H9 (cell line): ENCODE results near the gene CCR9. TPM values are rescaled to one million over a fixed set of nuclear protein-coding genes. Genes with fewer than 3 reads are reported as not detected.

Source experiments
- DNase-seq: peaks from one replicate; pipeline ENCODE4 v3.0.0-alpha.2; 2017
- H2AFZ ChIP-seq: one replicate; pipeline ENCODE4 v1.6.1; 2013; ENCODE audit warnings: mild to moderate bottlenecking, low read length, control low read depth, moderate library complexity
- H2AK5ac ChIP-seq: 2 replicates; pipeline ENCODE4 v1.6.1; 2013; ENCODE audit warnings: low read length, control low read depth, mixed read lengths; ENCODE audit not compliant: insufficient read length
- H2BK120ac ChIP-seq: one replicate; pipeline ENCODE4 v1.6.1; 2013; ENCODE audit warnings: low read depth, mild to moderate bottlenecking, low read length, control low read depth, inconsistent platforms; ENCODE audit not compliant: poor library complexity, severe bottlenecking
- H2BK12ac ChIP-seq: 2 replicates; pipeline ENCODE4 v1.6.1; 2013; ENCODE audit warnings: low read length, control low read depth, mixed read lengths, low read depth; ENCODE audit not compliant: insufficient read length
- H2BK15ac ChIP-seq: 2 replicates; pipeline ENCODE4 v1.6.1; 2013; ENCODE audit warnings: low read depth, low read length, control low read depth
- H2BK20ac ChIP-seq: one replicate; pipeline ENCODE4 v1.6.1; 2013; ENCODE audit warnings: low read depth, mild to moderate bottlenecking, low read length, control low read depth, inconsistent platforms; ENCODE audit not compliant: poor library complexity, severe bottlenecking
- H2BK5ac ChIP-seq: 2 replicates; pipeline ENCODE4 v1.6.1; 2013; ENCODE audit warnings: low read length, control low read depth, mixed read lengths; ENCODE audit not compliant: insufficient read length
- H3K14ac ChIP-seq: 2 replicates; pipeline ENCODE4 v1.6.1; 2013; ENCODE audit warnings: low read length, control low read depth; ENCODE audit not compliant: insufficient read depth
- H3K18ac ChIP-seq: 2 replicates; pipeline ENCODE4 v1.6.1; 2013; ENCODE audit warnings: low read depth, mild to moderate bottlenecking, mixed read lengths, low read length, control low read depth; ENCODE audit not compliant: insufficient read length
- H3K23ac ChIP-seq: 2 replicates; pipeline ENCODE4 v1.6.1; 2013; ENCODE audit warnings: low read length, control low read depth, mixed read lengths, low read depth; ENCODE audit not compliant: insufficient read length
- H3K23me2 ChIP-seq: 2 replicates; pipeline ENCODE4 v1.6.1; 2013; ENCODE audit warnings: low read depth, mild to moderate bottlenecking, mixed read lengths, low read length, control low read depth; ENCODE audit not compliant: insufficient read length, poor library complexity, severe bottlenecking
- H3K27ac ChIP-seq: 2 replicates; pipeline ENCODE4 v1.5.1; 2013; ENCODE audit warnings: low read length, control low read depth, mixed read lengths, low read depth; ENCODE audit not compliant: insufficient read length
- H3K27me3 ChIP-seq: 2 replicates; pipeline ENCODE4 v1.6.1; 2013; ENCODE audit warnings: low read length, control low read depth, inconsistent platforms; ENCODE audit not compliant: insufficient read depth
- H3K4ac ChIP-seq: 2 replicates; pipeline ENCODE4 v1.6.1; 2013; ENCODE audit warnings: low read depth, mild to moderate bottlenecking, control low read depth, inconsistent platforms, low read length, moderate library complexity
- H3K4me1 ChIP-seq: 2 replicates; pipeline ENCODE4 v1.6.1; 2013; ENCODE audit warnings: low read length, control low read depth, inconsistent platforms; ENCODE audit not compliant: insufficient read depth
- H3K4me2 ChIP-seq: 2 replicates; pipeline ENCODE4 v1.6.1; 2013; ENCODE audit warnings: low read length, control low read depth, mixed read lengths; ENCODE audit not compliant: insufficient read length, insufficient read depth
- H3K56ac ChIP-seq: 2 replicates; pipeline ENCODE4 v1.6.1; 2013; ENCODE audit warnings: low read depth, mild to moderate bottlenecking, mixed read lengths, low read length, control low read depth; ENCODE audit not compliant: insufficient read length
- H3K79me1 ChIP-seq: 2 replicates; pipeline ENCODE4 v1.6.1; 2013; ENCODE audit warnings: low read depth, mild to moderate bottlenecking, moderate library complexity, low read length, control low read depth, inconsistent platforms; ENCODE audit not compliant: insufficient read depth, poor library complexity, severe bottlenecking
- H3K79me2 ChIP-seq: 2 replicates; pipeline ENCODE4 v1.6.1; 2013; ENCODE audit warnings: low read length, control low read depth, inconsistent platforms; ENCODE audit not compliant: insufficient read depth
- H3K9ac ChIP-seq: 2 replicates; pipeline ENCODE4 v1.6.1; 2013; ENCODE audit warnings: low read length, control low read depth, mixed read lengths; ENCODE audit not compliant: insufficient read length; ENCODE audit errors: extremely low read depth
- H3K9me3 ChIP-seq: one replicate; pipeline ENCODE4 v1.6.1; 2013; ENCODE audit warnings: low read depth, low read length, inconsistent platforms; ENCODE audit not compliant: control insufficient read depth
- H3T11ph ChIP-seq: one replicate; pipeline ENCODE4 v1.6.1; 2013; ENCODE audit warnings: mild to moderate bottlenecking, low read length, control low read depth, inconsistent platforms
- H4K20me1 ChIP-seq: one replicate; pipeline ENCODE4 v1.6.1; 2013; ENCODE audit not compliant: control insufficient read depth, insufficient read length, insufficient read depth
- H4K5ac ChIP-seq: 2 replicates; pipeline ENCODE4 v1.6.1; 2013; ENCODE audit warnings: low read depth, mild to moderate bottlenecking, mixed read lengths, low read length, control low read depth; ENCODE audit not compliant: insufficient read length
- H4K8ac ChIP-seq: replicated peaks from 2 replicates; pipeline ENCODE4 v1.6.1; 2013; ENCODE audit warnings: low read length, control low read depth, mixed read lengths, low read depth; ENCODE audit not compliant: insufficient read length
- H4K91ac ChIP-seq: 2 replicates; pipeline ENCODE4 v1.6.1; 2013; ENCODE audit warnings: low read depth, mild to moderate bottlenecking, moderate library complexity, mixed read lengths, low read length, control low read depth; ENCODE audit not compliant: insufficient read length
- H3K27ac Mint-ChIP-seq, 3 experiments: 2 replicates in 2 of 3; 3 replicates in 1 of 3; pipeline ENCODE4 v1.8.0; 2020 to 2021; ENCODE audit warnings: mixed read lengths in 3 of 3, mild to moderate bottlenecking in 1 of 3, moderate library complexity in 1 of 3
- H3K27me3 Mint-ChIP-seq: 2 replicates; pipeline ENCODE4 v1.8.0; 2021; ENCODE audit warnings: low read depth, mild to moderate bottlenecking, moderate library complexity, mixed read lengths
- H3K36me3 Mint-ChIP-seq, 3 experiments: 2 replicates in 2 of 3; 3 replicates in 1 of 3; pipeline ENCODE4 v1.8.0; 2020 to 2021; ENCODE audit warnings: low read depth in 3 of 3, mixed read lengths in 3 of 3; ENCODE audit not compliant: insufficient read depth in 1 of 3
- H3K4me1 Mint-ChIP-seq, 2 experiments: 2 replicates each; pipeline ENCODE4 v1.8.0; 2020; ENCODE audit warnings: mixed read lengths in 2 of 2
- H3K4me3 Mint-ChIP-seq, 2 experiments: 2 replicates in 1 of 2; 3 replicates in 1 of 2; pipeline ENCODE4 v1.8.0; 2020 to 2021; ENCODE audit warnings: mild to moderate bottlenecking in 2 of 2, mixed read lengths in 2 of 2, moderate library complexity in 1 of 2
- H3K9me3 Mint-ChIP-seq, 2 experiments: 2 replicates in 1 of 2; 3 replicates in 1 of 2; pipeline ENCODE4 v1.8.0; 2020; ENCODE audit warnings: mild to moderate bottlenecking in 2 of 2, mixed read lengths in 2 of 2, moderate library complexity in 1 of 2
- CTCF ChIP-seq: fragments of 200-600 bp; sonication (generic); conservative IDR thresholded peaks from 3 replicates; pipeline ENCODE4 v1.8.0; 2021; ENCODE audit warnings: antibody characterized with exemption, mild to moderate bottlenecking
- WGBS: extraction: QIAGEN DNeasy Blood & Tissue Kit; methylation state at CpG from one replicate; pipeline ENCODE4 v1.1.7; 2013; ENCODE audit warnings: missing lambda C conversion rate, low lambda C conversion rate, mixed read lengths; ENCODE audit not compliant: insufficient read length; ENCODE audit errors: extremely low coverage; 5-methylcytosine and 5-hydroxymethylcytosine counted together
- total RNA-seq: library from RNA; stranded (reverse); gene quantifications from 2 replicates; pipeline ENCODE4 v1.2.1, GENCODE V29; 2021

The CCR9 gene
- total RNA-seq, 1 experiment from 2014 or later = not detected

- H3K14ac ChIP-seq = no peak overlapping the region
- no peak overlapping the region for H2BK120ac ChIP-seq
- no peak overlapping the region for H3K9ac ChIP-seq
- Mint-ChIP-seq H3K27me3 (peaks cover 10% of the 10 kb centered on the region), H3K36me3 (no peaks in the 10 kb centered on the region), H3K4me3 (no peak overlapping the region), H3K27ac (no peak overlapping the region), H3K4me1 (peaks cover 9 to 10% of the 10 kb centered on the region in 2 experiments), H3K9me3 (no peaks in the 10 kb centered on the region)
- no peaks in the 10 kb centered on the region for H3K4me1 ChIP-seq
- H2AFZ ChIP-seq = no peak overlapping the region
- H2AK5ac ChIP-seq = no peak overlapping the region
- H3K23me2 ChIP-seq = no peaks in the 10 kb centered on the region
- H3K56ac ChIP-seq = no peak overlapping the region
- no CpG with 5 or more reads among the region's 7 CpGs for WGBS
- no peak overlapping the region for H2BK12ac ChIP-seq
- no peak overlapping the region for H4K91ac ChIP-seq
- DNase-seq = no peak
- no peak overlapping the region for H4K8ac ChIP-seq
- no peak overlapping the region for H3K4ac ChIP-seq
- H3K79me2 ChIP-seq = no peaks in the 10 kb centered on the region
- no peak overlapping the region for H4K5ac ChIP-seq
- H3K79me1 ChIP-seq = no peaks in the 10 kb centered on the region
- TF ChIP-seq CTCF = no peak
- no peak overlapping the region for H3K18ac ChIP-seq
- H3K27ac ChIP-seq = no peak overlapping the region
- no peak overlapping the region for H3K23ac ChIP-seq
- no peaks in the 10 kb centered on the region for H3K27me3 ChIP-seq
- no peak overlapping the region for H2BK20ac ChIP-seq
- H3K4me2 ChIP-seq = no peak overlapping the region
- no peak overlapping the region for H2BK15ac ChIP-seq
- H4K20me1 ChIP-seq = no peaks in the 10 kb centered on the region
- H3T11ph ChIP-seq = no peak overlapping the region
- no peak overlapping the region for H2BK5ac ChIP-seq
- no peaks in the 10 kb centered on the region for H3K9me3 ChIP-seq
These were observed 1.6 kb downstream of the CCR9 start for GRCh38 chr3:45887759-45888511.
